K562 (cell line): Measurements from ENCODE around the gene PLA2G4D. TPM values are rescaled to one million over a fixed set of nuclear protein-coding genes. Genes with fewer than 3 reads are reported as not detected.
A peak's percentile ranks its signal among the peaks of the same experiment; 100 is the strongest.

Experiments used
- ATAC-seq: fragments of 200-7000 bp; cut with Tn5 transposase; 3 replicates; pipeline ENCODE4 v1.9.1; 2020; ENCODE audit warnings: moderate library complexity
- BruUV-seq: library from RNA; stranded (reverse); fragments of 400-500 nt; replicated peaks from 2 replicates; lab custom pipeline; 2021; lab: Mats Ljungman, UMichigan
- CTCF ChIA-PET: fragments of 300-600 bp; formaldehyde crosslinking; extraction: SDS; loops from one replicate; lab custom pipeline; 2021; ENCODE audit warnings: low intra/inter-chr PET ratio; lab: Yijun Ruan, JAX
- POLR2A ChIA-PET: fragments of 300-600, 350-650 bp; sonication (Branson Sonifier 250); formaldehyde crosslinking; extraction: SDS; loops from one replicate; lab custom pipeline; 2021; ENCODE audit warnings: antibody characterized with exemption, inconsistent platforms; lab: Yijun Ruan, JAX
- DNase-seq, 4 experiments: peaks; one replicate each; pipeline versions ENCODE4 v3.0.0 to v3.0.0-alpha.2; 2011 to 2018; ENCODE audit warnings: low spot score in 3 of 4, mixed read lengths in 3 of 4; ENCODE audit errors: extremely low read depth in 1 of 4
- FAIRE-seq: peaks from 2 replicates; lab custom pipeline; 2011; peaks lifted over from hg19 to GRCh38; lab: Jason Lieb, UNC
- H2AFZ ChIP-seq: 2 replicates; pipeline ENCODE4 v1.6.0; 2011; ENCODE audit warnings: low read depth, low read length, control low read depth, inconsistent platforms
- H3K27ac ChIP-seq: fragments of 200-600 bp; 3 replicates; pipeline ENCODE4 v1.8.0; 2011; ENCODE audit warnings: low read depth, mild to moderate bottlenecking, control low read depth, inconsistent platforms, low read length, moderate library complexity, mixed read lengths; ENCODE audit errors: extremely low read depth
- H3K27me3 ChIP-seq, 2 experiments: fragments of 300-600 bp in 1 of 2; 2 replicates in 1 of 2; 3 replicates in 1 of 2; pipeline versions ENCODE4 v1.6.0 to v1.8.0; 2011; ENCODE audit warnings: inconsistent platforms in 2 of 2, low read length in 2 of 2, mild to moderate bottlenecking in 1 of 2, mixed read lengths in 1 of 2, moderate library complexity in 1 of 2; ENCODE audit not compliant: control insufficient read depth in 2 of 2, insufficient read depth in 2 of 2
- H3K36me3 ChIP-seq: fragments of 300-600 bp; 3 replicates; pipeline ENCODE4 v1.8.0; 2011; ENCODE audit warnings: mild to moderate bottlenecking, low read length, inconsistent platforms; ENCODE audit not compliant: control insufficient read depth, insufficient read depth
- H3K4me1 ChIP-seq, 2 experiments: fragments of 200-600 bp in 1 of 2; replicated peaks in 1 of 2; 2 replicates in 1 of 2; 3 replicates in 1 of 2; pipeline versions ENCODE4 v1.5.1 to v1.8.0; 2011; ENCODE audit warnings: inconsistent platforms in 2 of 2, low read length in 2 of 2, mild to moderate bottlenecking in 1 of 2, mixed read lengths in 1 of 2, moderate library complexity in 1 of 2; ENCODE audit not compliant: control insufficient read depth in 2 of 2, insufficient read depth in 2 of 2
- H3K4me2 ChIP-seq: 2 replicates; pipeline ENCODE4 v1.6.1; 2011; ENCODE audit warnings: low read length, control low read depth, inconsistent platforms, mixed read lengths; ENCODE audit not compliant: insufficient read depth
- H3K4me3 ChIP-seq: fragments of 200-600 bp; sonication (generic), shearing (Covaris generic); 2 replicates; pipeline ENCODE4 v1.5.1; 2016; ENCODE audit warnings: control low read depth, inconsistent platforms
- H3K79me2 ChIP-seq: fragments of 200-600 bp; 3 replicates; pipeline ENCODE4 v1.8.0; 2011; ENCODE audit warnings: low read length, inconsistent platforms; ENCODE audit not compliant: control insufficient read depth, insufficient read depth
- H3K9ac ChIP-seq, 2 experiments: 2 replicates each; pipeline versions ENCODE4 v1.6.0 to v1.6.1; 2011; ENCODE audit warnings: low read depth in 2 of 2, low read length in 2 of 2, control low read depth in 1 of 2, inconsistent platforms in 1 of 2, mild to moderate bottlenecking in 1 of 2, mixed read lengths in 1 of 2; ENCODE audit not compliant: insufficient read depth in 1 of 2
- H3K9me1 ChIP-seq: one replicate; pipeline ENCODE4 v1.6.0; 2011; ENCODE audit warnings: inconsistent platforms, mild to moderate bottlenecking, low read length, moderate library complexity; ENCODE audit not compliant: control insufficient read depth, insufficient read depth
- H3K9me3 ChIP-seq: replicated peaks from 2 replicates; pipeline ENCODE4 v1.5.1; 2011; ENCODE audit warnings: low read depth, low read length, inconsistent platforms; ENCODE audit not compliant: control insufficient read depth, insufficient read depth
- H4K20me1 ChIP-seq: replicated peaks from 2 replicates; pipeline ENCODE4 v1.6.1; 2011; ENCODE audit warnings: low read length, inconsistent platforms, mixed read lengths; ENCODE audit not compliant: control insufficient read depth, insufficient read depth
- ARID4B ChIP-seq: sonication (generic); formaldehyde crosslinking; IDR thresholded peaks from 2 replicates; pipeline ENCODE4 v1.8.0; 2022; ENCODE audit warnings: mild to moderate bottlenecking, missing genetic modification reagents
- ATF3 ChIP-seq, 2 experiments: fragments of 450-650 bp in 1 of 2; sonication (generic) in 1 of 2; formaldehyde crosslinking in 1 of 2; IDR thresholded peaks in 1 of 2; conservative IDR thresholded peaks in 1 of 2; 2 replicates each; pipeline versions ENCODE4 v1.6.1 to v1.8.1; 2016 to 2023; ENCODE audit warnings: mild to moderate bottlenecking in 2 of 2, moderate library complexity in 2 of 2, inconsistent platforms in 1 of 2, missing genetic modification reagents in 1 of 2
- CEBPB ChIP-seq: fragments of 450-650 bp; IDR thresholded peaks from 2 replicates; pipeline ENCODE4 v1.6.1; 2016; ENCODE audit warnings: missing genetic modification characterization, missing compliant biosample characterization
- CEBPG ChIP-seq, 3 experiments: fragments of 200-800 bp in 1 of 3; sonication (Bioruptor generic) in 1 of 3; sonication (generic) in 1 of 3; formaldehyde crosslinking in 1 of 3; IDR thresholded peaks in 2 of 3; conservative IDR thresholded peaks in 1 of 3; 2 replicates each; pipeline versions ENCODE4 v1.6.1 to v1.8.0; 2016 to 2022; ENCODE audit warnings: missing compliant biosample characterization in 2 of 3, missing genetic modification characterization in 2 of 3, mild to moderate bottlenecking in 1 of 3, missing genetic modification reagents in 1 of 3
- FOXK2 ChIP-seq, 2 experiments: fragments of 450-650 bp; IDR thresholded peaks in 1 of 2; conservative IDR thresholded peaks in 1 of 2; 2 replicates each; pipeline ENCODE4 v1.6.1; 2016; ENCODE audit warnings: low read depth in 2 of 2, mild to moderate bottlenecking in 1 of 2
- GATAD2B ChIP-seq: fragments of 450-650 bp; IDR thresholded peaks from 2 replicates; pipeline ENCODE4 v1.6.1; 2017; ENCODE audit warnings: mild to moderate bottlenecking, borderline replicate concordance
- KLF1 ChIP-seq: fragments of 450-650 bp; IDR thresholded peaks from 2 replicates; pipeline ENCODE4 v1.6.1; 2016; ENCODE audit warnings: missing genetic modification characterization, missing compliant biosample characterization
- POLR2B ChIP-seq: fragments of 450-650 bp; IDR thresholded peaks from 2 replicates; pipeline ENCODE4 v1.6.1; 2018; ENCODE audit warnings: low read depth; ENCODE audit not compliant: partially characterized antibody
- RBM25 ChIP-seq: fragments of 200-400 bp; formaldehyde crosslinking; IDR thresholded peaks from 2 replicates; pipeline ENCODE4 v1.6.1; 2018; ENCODE audit warnings: low read length, low read depth, moderate library complexity; ENCODE audit not compliant: severe bottlenecking
- RNF219 ChIP-seq: fragments of 250-450 bp; sonication (Bioruptor Pico); IDR thresholded peaks from 2 replicates; pipeline ENCODE4 v1.5.0; 2022; ENCODE audit warnings: mild to moderate bottlenecking
- ZC3H8 ChIP-seq: fragments of 450-650 bp; IDR thresholded peaks from 2 replicates; pipeline ENCODE4 v1.6.1; 2017
- WGBS: fragments of 100-300 bp; shearing (Covaris generic); methylation state at CpG from one replicate; pipeline ENCODE4 v1.1.6; 2016; ENCODE audit warnings: low coverage, mixed read lengths; ENCODE audit not compliant: insufficient coverage; ENCODE audit errors: missing lambda C conversion rate; 5-methylcytosine and 5-hydroxymethylcytosine counted together
- in situ Hi-C: fragments of 300-500 bp; cut with MboI; formaldehyde crosslinking; loops from 4 replicates; pipeline ENCODE4 v1.15.0; 2018; ENCODE audit warnings: inconsistent platforms, mixed read lengths
- intact Hi-C: fragments of 100-400 bp; cut with micrococcal nuclease; formaldehyde crosslinking; loops from 2 replicates; pipeline ENCODE4 v1.14.2; 2022
- polyA plus RNA-seq, 8 experiments: library from polyadenylated mRNA; depleted of rRNA in 4 of 8; stranded (reverse) in 5 of 8; unstranded in 3 of 8; fragments of >200 nt; fragmentation: Nextera tagmentation in 2 of 8; fragmentation: Illumina TruSeq in 1 of 8; extraction: Ambion mirVana in 2 of 8; extraction: Trizol in 1 of 8; gene quantifications; 2 replicates each; pipeline versions ENCODE4 v1.2.1 to v1.2.3, GENCODE V29; 2011 to 2014; ENCODE audit warnings: inconsistent platforms in 1 of 8, missing spikeins in 1 of 8
- total RNA-seq, 7 experiments: library from RNA; depleted of rRNA in 6 of 7; stranded (reverse); fragments of >200 nt in 6 of 7; fragmentation: Illumina TruSeq in 2 of 7; extraction: Trizol in 2 of 7; gene quantifications; 2 replicates each; pipeline versions ENCODE4 v1.2.1 to v1.2.3, GENCODE V29; 2011 to 2021; ENCODE audit warnings: low replicate concordance in 1 of 7

PLA2G4D gene
- total and polyA plus RNA-seq, 9 of the 15 experiments (the other 6 are each of a cell fraction or from before 2014, with no cell fraction given): 0.04 TPM; not detected in 8

GRCh38 chr15:42135351-42135750, 41.0 kb upstream of the PLA2G4D start (continued):
- TF ChIP-seq RBM25 (no peak), FOXK2 (conservative IDR thresholded peaks at IDR 0.05 in 1 of 2, IDR thresholded peaks at IDR 0.05 in 1 of 2; ENCODE audit: low read depth in 2 of 2) (no peak), POLR2B (no peak)
- TF ChIP-seq, all 486 proteins: peak for 0

GRCh38 chr15:42134617-42135245, 40.4 kb upstream of the PLA2G4D start:
- Histone ChIP-seq H3K9ac (no peak overlapping the region), H3K36me3 (no peaks in the 10 kb centered on the region), H3K27ac (no peak overlapping the region), H4K20me1 (0 out of 2 replicates have a peak, but pooled peaks cover 4% of the 10 kb centered on the region), H3K4me2 (no peak overlapping the region), H2AFZ (no peak overlapping the region), H3K79me2 (no peaks in the 10 kb centered on the region), H3K4me3 (no peak overlapping the region), H3K9me1 (no peaks in the 10 kb centered on the region), H3K4me1 (no peaks in the 10 kb centered on the region), H3K9me3 (no peaks in the 10 kb centered on the region), H3K27me3 (peaks cover 3 to 38% of the 10 kb centered on the region in 2 experiments; a peak in 4 of 5 replicates)
- ChIA-PET CTCF (interaction anchor here (0.6 to 1.9 kb wide), 6 partner anchors 41 to 145 kb away, joined by 3 to 13 read pairs (median 4); partner anchors contain the start of gene PLA2G4D), POLR2A (interaction anchor here (0.7 kb wide), 1 partner anchor 45 kb away, joined by 3 read pairs; no protein-coding TSS in a partner anchor)
- WGBS: 6% methylated on average over 6 of the region's 6 CpGs
- ATAC-seq (no peak), DNase-seq (no peak), FAIRE-seq (no peak)
- in situ Hi-C loops: loop anchor here (5.0 kb wide), 1 partner anchor 67 kb away; no protein-coding TSS in a partner anchor
- intact Hi-C loops: loop anchor here (2.0 to 5.0 kb wide), 4 partner anchors 37 to 253 kb away; no protein-coding TSS in a partner anchor
- no TSS peak for BruUV-seq
- no peak for TF ChIP-seq ZC3H8
- peak; percentile 72; the same call in 1 of the 2 replicates for TF ChIP-seq ATF3 (IDR thresholded peaks at IDR 0.05)
- no peak for TF ChIP-seq ATF3 (CRISPR knock-in tag; conservative IDR thresholded peaks at IDR 0.05)
- TF ChIP-seq CEBPB (tag): 0 out of 2 replicates have a peak, but pooled peaks have one; percentile 8
- no peak for TF ChIP-seq KLF1 (tag)
- TF ChIP-seq ARID4B (CRISPR knock-in tag): no peak
- TF ChIP-seq RNF219 (CRISPR knock-in tag): no peak
- no peak for TF ChIP-seq GATAD2B
- TF ChIP-seq CEBPG (CRISPR knock-in tag; IDR thresholded peaks at IDR 0.05): no peak
- peak; percentile 23 to 65; a peak in 2 of 4 replicates for TF ChIP-seq CEBPG (tag; conservative IDR thresholded peaks at IDR 0.05 in 1 of 2, IDR thresholded peaks at IDR 0.05 in 1 of 2)
